VCaP (cell line): Measurements from ENCODE around the gene TMEM212.

Source experiments
- H3K27ac ChIP-seq: fragments of 450-650 bp; 2 replicates; pipeline ENCODE4 v1.5.1; 2017
- TF ChIP-seq, protein P1 (sequence below): fragments of 450-650 bp; conservative IDR thresholded peaks from 2 replicates; pipeline ENCODE4 v1.5.1; 2017; ENCODE audit warnings: mild to moderate bottlenecking, moderate library complexity

Gene TMEM212

DNA sequence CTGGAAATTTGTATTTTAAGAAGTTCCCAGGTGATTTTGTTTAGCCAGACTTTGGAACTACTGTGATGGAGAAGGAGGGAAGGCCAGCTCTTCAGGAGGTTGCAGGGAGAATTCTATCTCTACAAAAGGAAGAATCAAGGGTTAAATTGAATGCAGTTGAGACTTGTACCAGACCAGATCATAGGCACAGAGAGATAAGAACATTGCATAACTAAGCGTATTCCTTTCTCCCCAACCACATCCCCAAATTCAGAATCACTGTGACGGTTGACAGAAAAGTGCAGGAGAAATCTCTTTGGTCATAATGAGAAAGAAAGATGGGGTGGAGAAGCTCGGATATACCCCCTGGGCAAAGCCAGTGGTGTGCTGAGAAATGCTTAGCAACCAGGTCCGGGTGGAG is 40.1 kb upstream of the TMEM212 start:
- TF ChIP-seq, protein P1, sequence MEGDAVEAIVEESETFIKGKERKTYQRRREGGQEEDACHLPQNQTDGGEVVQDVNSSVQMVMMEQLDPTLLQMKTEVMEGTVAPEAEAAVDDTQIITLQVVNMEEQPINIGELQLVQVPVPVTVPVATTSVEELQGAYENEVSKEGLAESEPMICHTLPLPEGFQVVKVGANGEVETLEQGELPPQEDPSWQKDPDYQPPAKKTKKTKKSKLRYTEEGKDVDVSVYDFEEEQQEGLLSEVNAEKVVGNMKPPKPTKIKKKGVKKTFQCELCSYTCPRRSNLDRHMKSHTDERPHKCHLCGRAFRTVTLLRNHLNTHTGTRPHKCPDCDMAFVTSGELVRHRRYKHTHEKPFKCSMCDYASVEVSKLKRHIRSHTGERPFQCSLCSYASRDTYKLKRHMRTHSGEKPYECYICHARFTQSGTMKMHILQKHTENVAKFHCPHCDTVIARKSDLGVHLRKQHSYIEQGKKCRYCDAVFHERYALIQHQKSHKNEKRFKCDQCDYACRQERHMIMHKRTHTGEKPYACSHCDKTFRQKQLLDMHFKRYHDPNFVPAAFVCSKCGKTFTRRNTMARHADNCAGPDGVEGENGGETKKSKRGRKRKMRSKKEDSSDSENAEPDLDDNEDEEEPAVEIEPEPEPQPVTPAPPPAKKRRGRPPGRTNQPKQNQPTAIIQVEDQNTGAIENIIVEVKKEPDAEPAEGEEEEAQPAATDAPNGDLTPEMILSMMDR: no peak

DNA sequence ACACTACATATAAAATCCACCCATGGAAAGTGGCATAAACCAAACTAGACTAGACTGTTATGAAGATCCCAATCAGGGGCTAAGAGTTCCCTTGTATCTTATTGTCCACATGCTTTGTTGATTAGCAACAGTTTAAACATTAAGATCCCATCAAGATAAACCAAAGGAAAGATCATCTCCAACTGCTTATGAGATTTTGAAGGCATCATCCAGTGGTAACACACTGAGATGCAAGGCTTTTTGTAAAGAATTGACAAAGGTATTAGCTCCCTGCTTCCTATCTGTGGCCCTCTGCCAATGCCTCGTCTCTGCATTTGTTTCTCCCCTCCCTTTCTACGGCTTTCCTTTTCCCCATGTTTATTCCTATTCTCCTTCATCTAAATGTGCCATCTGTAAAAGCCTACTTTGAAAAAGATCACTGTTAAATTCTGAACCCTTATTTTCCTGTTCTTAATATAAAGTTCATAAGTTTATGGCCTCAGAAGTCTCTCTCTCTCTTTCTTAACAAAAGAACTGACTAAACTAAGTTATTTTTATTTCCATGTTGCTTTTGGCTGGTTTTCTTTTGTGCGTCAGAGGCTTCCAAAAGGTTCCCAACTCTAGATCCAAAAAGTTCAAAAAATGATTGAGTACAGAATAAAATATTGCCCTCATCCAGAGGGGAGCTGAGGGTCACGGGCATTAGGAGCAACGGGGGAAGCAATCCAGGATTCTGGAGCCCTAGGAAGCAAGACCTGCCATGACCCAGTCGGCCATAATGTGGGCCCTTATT is 38.3 kb upstream of the TMEM212 start:
- no peak overlapping the region for H3K27ac ChIP-seq
- TF ChIP-seq, protein P1: no peak

More for the DNA sequence above, 40.1 kb upstream of the TMEM212 start:
- no peak overlapping the region for H3K27ac ChIP-seq

DNA sequence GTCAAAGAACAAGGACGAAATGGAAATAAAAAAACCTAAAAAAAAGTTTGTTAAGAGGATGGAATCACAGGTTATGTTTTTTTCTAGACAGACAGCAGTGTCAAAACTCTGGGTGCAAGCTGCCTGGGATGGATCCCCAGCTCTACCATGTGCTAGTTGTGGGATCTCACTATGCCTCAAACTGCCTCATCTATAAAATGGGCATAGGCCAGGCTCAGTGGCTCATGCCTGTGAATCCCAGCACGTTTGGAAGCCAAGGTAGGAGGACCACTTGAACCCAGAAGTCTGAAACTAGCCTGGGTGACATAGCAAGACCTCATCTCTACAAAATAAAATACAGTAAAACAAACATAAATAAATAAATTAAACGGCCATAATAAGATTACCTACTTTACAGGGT is 37.5 kb upstream of the TMEM212 start:
- TF ChIP-seq, protein P1: no peak
- no peak overlapping the region for H3K27ac ChIP-seq

DNA sequence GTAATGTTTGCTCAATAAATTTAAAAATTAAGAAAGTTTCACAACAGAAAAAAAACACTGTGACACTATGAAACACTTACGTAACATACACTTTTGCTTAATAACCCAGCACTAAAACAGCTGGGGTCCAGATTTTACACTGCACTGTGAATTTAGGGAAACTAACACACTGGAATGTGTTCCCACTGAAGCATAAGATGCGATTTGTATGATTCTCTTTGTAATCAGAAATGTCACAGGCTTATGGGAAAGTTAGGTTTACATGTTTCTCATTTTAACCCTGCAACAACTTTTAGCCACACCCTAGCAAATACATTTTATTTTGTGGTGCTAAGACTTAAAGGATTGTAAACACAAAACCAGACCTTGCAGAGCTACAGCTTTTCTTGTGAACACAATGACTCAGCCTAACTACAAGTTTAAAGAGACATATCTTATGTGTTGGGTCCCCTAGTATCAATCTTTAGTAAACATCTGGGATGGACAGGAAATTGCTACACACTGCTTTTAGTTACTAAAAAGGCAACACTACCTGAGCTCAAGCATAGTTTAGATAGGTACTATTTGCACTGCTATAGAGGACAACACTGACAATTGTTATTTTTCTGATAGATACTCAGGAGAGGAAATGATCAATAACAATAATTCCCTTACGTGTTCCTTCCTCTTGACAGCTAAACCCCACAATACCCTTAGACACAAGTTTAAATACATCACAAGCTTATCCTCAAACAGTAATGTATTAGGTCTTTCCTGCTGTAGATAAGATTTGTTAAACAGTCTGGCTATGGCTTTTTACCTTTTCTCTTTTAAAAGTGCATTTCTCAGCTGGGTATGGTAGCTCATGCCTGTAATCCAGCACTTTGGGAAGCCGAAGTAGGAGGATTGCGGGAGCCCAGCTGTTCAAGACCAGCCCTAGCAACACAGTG is 36.7 kb upstream of the TMEM212 start:
- TF ChIP-seq, protein P1: no peak
- H3K27ac ChIP-seq: no peak overlapping the region

DNA sequence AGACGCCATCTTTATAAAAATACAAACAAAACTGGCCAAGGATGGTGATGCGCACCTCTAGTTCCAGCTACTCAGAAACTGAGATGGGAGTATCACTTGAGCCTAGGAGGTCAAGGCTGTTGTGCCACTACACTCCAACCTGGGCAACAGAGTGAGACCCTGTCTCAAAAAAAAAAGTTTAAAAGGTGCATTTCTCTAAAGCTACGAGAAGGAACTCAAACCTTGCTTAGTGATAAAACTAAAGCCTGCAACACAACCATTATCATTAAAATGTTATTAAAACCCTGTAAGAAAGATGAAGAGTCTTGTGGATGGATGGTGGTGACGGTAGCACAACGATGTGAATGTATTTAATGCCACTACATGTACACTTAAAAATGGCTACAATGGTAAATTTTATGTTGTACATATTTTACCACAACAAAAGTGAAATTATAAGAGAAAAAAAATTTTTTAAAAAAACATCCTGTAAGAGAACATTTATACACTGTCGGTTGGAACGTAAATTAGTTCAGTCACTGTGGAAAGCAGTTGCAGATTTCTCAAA is 35.9 kb upstream of the TMEM212 start:
- TF ChIP-seq, protein P1: no peak
- H3K27ac ChIP-seq: no peak overlapping the region

DNA sequence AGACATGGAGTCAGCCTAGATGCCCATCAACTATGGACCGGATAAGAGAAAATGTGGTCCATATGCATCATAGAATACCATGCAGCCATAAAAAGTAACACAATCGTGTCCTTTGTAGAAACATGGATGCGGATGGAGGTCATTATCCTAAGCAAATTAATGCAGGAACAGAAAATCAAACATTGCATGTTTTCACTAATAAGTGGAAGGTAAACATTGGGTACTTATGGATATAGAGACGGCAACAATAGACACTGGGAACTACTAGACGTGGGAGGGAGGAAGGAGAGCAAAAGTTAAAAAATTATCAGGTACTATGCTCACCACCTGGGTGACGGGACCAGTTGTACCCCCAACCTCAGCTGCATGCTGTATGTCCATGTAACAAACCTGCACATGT is 35.3 kb upstream of the TMEM212 start:
- H3K27ac ChIP-seq: no peak overlapping the region

DNA sequence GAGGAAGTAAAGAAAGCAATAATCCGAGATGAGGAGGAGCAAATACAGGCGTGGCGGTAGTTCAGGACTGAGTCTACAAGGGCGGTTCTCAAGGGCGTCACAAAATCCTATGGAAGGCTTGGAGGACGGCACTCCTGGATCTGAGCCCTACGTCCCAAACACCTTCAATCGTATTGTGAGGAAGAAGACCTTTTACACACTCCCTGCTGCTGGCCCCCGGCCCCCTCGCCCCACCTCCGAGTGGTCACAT is 33.6 kb upstream of the TMEM212 start:
- peak overlapping the region; percentile 60 for H3K27ac ChIP-seq
- TF ChIP-seq, protein P1: no peak

More for the DNA sequence above, 35.3 kb upstream of the TMEM212 start:
- TF ChIP-seq, protein P1: no peak
